Fibroblast of skin of left biceps (primary cell): Measurements from ENCODE around the gene MAPK11.

Experiments
- DNase-seq, 2 experiments: peaks; one replicate each; pipeline ENCODE4 v3.0.0-alpha.2; 2013; ENCODE audit warnings: low read depth in 2 of 2

The MAPK11 gene

DNA sequence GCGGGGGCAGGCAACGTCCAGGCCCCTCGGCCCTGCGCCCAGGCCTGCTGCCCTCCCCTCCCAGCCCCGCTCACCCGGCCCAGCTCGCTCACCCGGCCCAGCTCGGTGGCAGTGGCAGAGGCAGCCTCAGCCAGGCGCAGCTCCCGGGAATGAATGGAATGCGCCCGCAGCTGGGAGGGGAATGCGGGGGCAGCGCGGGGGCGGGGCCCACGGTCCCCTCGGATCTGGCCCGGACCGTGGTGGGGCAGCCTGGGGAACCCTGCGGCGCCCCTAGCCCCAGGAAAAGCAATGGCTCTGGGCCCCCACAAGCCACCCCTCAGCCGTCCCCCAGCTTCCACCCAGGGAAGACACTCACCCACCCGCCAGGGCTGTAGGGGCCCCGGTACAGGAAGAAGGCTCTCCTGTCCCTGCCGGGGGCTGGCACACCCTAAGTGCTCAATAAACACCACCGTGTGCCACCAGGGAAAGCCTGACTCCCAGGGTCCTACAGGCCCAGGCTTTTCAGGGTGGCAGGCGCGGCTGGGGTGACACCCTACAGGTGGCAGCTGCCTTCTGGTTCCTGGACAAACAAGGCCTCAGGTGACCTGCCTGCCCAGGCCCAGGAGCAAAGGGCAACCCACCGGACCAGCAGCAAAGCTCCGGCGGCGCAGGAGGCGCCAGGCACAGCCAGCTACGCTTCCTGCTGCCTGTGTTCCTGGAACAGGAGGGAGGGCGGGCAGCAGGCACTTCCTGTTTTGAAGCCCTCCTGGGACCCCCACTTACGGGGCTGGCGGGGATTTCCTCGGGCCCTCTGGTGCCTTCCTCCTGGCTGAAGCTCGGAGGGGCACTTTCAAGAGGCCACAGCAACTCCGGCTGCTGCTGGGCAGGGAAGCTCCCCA, 23.5 kb upstream of the MAPK11 start:
- DNase-seq = no peak

DNA sequence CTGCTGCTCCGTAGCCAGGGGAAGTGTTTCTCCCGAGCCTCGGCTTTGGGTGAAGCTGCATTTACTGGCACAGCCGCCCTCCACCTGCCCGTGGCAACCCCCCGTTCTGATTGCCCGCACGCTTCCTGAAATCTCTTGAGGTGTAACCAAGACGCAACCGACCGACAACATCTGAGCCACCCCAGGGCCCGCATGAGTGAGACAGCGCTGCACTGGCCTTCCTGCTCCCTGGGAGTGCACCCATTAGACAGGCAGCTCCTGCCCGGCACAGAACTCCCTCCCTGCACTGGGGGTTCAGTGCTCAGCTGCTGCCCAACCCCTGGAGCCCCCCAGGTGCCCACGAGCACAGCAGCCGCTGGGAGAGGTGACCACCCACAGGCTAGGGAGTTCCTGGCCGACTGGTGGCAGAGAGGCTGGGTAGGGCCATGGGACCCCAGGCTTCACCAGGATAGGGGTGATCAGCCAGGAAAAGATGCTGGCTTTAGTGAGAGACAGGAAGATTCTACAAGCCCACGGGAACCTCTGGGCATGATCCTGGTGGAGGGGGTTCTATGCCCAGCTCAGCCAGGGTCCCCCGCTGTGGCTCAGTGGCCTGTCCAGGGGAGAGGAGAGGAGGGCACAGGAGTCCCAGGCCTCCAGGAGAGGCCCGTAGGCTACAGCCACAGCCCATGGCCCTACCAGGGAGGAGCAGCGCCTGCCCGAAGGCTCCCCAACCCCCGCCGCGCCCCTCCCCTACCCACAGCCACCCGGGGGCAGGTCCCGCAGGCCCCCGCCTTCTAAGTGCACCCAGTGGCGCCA, 22.7 kb upstream of the MAPK11 start:
- DNase-seq = no peak

DNA sequence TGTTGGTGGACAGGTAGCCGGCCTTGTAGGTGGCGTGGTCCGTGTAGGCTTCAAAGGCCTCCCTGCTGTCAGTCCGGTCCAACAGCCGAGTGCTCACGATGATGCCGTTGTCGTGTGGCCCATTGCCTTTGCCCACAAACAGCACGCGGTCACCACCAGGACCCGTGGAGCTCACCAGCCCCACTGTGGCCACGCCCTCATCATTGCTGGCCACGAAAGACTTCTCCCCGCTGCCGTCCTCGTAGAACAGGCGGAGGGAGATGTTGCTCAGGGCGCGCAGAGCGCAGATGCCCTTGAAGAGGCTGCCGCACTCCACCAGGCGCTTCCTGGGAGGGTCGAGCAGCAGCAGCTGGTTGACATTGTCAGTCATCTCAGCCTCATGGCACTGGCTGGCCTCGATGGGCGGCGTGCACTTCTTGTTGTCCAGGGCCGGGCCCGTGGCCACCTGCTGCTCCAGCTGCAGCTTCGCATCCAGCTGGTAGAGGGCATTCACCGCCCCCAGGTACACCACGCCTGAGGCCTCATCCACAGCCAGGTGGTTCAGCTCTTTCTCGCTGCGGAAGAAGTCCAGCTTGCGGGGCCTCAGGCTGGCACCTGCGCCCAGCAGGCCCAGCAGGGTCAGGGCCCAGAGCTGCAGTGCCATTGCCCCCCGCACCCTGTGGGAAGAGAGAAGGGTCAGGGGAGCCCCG, 19.9 kb upstream of the MAPK11 start:
- no peak for DNase-seq

DNA sequence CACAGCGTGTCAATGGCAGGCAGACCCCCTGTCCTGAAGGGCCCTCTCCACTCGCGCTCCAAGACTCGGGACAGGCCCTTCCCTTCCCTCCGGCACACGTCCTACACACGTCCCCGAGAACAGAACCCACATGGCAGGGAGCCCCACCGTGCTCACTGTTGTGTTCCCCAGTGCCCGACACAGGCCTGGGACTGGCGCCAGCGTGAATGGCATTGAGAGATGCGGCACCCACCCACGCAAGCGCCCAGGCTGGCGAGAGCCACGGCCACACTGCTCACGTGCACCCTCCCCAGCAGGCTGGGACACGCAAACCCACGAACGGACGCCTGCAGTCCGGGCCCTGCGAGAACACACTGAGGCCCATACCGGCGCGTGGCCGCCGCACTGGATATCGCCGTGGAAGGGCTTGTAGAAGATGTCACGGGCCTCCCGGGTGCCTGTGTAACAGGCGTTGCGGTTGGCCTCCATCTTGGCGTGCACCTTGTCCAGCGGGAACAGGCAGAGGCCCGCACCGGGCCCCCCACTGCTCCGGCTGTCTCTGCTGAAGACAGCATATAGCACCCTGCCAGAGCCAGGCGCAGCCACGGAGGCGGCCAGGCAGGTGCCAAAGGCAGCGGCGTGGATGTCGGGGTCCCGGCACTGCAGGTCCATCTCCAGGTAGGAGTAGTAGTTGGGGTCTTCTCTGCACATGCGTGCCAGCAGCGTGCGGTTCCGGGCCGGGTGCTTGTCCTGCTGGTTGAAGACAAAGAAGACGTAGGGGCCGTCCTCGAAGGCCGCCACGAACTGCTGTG, 19.2 kb upstream of the MAPK11 start:
- no peak for DNase-seq

DNA sequence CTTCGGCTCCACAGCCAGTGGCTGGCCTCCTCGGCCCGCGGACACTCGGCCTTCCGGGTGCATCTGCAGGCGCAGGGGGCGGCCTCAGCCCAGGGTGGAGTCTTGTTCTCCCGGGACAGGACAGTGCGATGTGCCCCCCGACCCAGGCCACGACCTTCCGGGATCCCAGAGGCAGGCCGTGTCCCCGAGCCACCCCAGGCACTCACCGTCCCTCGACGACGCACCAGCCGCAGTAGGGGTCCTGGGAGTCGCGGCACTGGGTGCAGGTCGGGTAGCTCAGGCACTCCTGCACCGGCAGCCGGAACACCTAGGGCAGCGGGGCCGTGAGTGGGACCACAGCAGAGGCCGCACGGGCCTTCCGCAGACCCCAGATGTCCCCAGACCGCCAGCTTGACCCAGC, 17.6 kb upstream of the MAPK11 start:
- DNase-seq = no peak

DNA sequence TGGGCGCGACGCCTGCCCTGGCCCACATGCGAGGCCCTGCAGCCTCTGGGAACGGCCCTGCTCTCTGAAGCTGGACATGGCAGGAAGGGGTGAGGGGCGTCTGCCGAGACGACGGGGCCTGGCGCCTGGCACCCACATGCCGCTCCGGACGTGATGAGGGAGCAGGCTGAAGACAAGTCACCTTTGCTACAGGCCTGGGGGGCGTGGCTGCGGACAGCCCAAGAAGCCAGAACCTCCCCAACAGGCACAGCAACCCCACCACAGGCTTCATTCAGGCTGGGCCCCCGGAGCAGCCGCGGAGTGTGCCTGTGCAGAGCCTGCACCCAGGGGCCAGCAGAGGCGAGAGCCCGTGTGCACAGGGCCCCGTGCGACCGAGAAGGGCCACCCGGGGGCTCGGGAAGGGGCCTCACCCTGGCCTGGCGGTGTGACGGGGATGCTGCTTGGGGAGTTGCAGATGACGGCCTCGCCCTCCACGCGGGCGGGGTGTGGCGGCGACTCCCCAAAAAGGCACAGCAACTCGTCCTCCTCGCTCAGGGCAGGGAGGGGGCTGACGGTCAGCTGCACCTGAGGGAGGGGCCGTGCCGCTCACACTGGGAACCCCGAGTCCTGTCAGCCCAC, 16.6 kb upstream of the MAPK11 start:
- DNase-seq = no peak

DNA sequence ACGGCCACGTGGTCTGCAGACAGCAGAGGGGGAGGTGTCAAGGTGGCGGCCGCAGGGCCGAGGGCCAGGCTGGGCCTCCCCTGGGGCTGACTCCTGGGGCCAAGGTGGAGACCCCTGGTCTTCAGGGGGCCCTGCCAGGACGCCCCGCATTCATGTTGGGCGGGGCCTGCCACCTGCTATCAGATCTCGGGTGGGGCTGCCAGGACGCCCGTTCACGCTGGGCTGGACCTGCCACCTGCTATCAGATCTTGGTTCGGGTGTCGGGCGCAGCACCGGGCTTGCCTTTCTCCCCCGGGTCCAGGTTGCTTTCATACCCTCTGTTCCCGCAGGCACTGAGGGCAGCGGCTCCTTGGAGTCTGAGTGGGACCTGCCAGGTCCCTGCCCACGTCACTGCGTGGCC, 16.1 kb upstream of the MAPK11 start:
- no peak for DNase-seq

DNA sequence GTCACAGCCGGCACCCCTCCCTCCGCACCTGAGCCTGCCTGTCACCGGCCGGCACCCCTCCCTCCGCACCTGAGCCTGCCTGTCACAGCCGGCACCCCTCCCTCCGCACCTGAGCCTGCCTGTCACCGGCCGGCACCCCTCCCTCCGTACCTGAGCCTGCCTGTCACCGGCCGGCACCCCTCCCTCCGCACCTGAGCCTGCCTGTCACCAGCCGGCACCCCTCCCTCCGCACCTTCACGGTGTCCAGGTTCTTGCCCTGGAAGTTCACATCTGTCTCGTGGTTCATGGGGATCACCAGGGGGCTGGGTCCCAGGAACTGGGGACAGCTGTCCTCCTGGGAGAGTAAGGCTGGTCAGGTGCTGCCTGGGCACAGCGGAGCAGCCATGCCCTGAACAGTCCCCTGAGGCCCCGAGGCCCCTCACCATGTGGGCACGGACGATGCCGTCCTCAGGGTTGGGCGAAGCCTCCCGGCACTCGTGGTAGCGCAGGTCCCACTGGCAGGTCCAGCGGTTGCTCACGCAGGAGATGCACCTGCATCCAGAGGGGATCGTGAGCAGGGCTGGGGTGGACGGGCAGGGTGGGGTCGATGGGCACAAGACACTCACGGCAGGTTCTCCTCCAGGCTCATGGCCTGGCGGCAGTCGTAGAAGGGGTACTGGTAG, 15.5 kb upstream of the MAPK11 start:
- DNase-seq = no peak

DNA sequence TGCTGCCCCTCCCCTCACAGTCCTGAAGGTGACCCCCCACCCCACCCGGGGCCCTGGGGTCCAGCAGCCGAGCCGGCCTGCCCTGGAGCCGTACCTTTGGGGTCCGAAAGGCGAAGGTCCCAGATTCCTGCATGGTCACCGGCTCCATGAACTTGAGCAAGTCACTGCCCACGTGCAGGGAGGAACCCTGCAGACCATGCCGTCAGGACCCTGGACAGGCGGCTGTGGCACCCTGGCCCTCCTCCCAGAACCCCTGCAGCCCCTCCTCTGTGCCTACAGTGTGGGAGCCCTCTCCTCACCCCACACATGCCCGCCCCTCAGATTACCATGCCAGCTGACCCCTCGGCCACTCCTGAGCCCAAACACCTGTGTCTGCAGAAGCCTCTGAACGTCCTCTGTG, 14.3 kb upstream of the MAPK11 start:
- no peak for DNase-seq

DNA sequence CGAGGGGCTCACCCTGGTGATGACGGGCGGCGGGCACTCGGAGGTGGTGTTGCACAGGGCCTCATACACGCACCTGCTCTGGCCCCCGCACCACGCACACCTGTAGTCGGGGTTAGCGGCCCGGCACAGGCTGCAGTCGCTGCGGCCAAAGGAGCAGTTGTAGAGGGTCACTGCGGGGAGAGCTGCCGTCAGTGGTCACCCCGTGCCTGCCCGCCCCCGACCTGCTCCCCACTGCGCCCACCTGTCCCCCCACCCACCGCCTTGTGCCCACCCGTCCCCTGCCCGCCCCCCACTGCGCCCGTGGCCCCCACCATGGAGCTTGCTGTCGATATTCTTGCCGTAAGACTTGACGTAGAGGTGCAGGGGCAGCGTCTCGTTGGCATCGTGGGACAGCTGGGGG, 13.6 kb upstream of the MAPK11 start:
- no peak for DNase-seq

DNA sequence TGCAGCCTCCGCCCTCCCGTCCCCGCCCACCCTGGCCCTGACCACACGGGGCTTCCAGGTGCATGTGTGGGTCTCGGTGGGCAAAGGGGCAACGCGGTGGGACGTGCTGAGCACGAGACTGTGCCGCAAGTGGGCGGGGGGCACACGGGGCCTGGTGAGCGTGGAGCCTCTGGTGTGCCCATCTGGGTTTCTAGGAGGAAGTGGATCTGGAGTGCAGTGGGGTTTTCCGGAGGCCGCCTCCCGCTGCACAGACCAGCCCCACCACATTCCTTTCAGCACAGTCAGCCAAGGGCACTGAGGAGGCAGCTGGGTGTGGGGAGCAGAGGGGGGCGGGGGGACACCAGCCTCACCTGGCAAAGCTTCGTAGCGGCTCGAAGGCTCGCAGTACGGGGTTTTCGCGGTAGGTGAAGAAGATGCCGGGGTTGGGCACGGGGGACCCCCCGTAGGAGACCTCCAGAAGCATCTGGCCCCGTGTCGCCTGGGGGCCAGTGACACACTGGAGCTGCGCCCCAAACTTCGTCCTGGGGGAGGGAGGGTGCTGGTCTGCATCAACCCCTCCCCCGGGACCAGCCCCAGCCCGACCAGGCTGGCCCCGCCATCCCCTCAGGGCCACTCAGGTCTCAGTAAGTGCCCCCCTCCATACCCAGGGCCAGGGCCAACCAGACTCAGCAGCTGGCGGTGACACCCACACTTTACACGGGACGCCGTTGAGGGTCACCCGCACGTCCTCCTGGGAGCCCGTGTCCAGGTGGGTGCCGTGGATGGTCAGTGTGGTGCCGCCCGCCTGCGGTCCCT, 12.4 kb upstream of the MAPK11 start:
- no peak for DNase-seq

DNA sequence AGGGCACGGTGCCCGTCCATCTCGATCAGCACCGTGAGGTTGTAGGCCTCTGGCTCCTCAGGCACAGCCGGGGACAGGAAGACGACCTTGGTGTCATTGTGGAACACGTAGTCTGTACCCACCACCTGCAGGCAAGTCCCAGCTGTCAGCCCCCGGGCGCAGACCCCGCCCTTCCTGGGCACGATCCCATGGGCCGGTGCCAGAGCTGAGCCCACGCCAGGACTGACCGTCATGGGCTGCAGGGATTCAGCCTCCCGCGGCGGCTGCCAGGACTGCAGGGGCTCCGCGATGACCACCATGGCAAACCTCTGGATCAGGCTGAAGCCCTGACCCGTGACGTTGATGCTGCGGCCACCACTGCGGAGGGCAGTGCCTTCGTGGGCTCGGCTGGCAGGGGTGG, 11.8 kb upstream of the MAPK11 start:
- DNase-seq = no peak

DNA sequence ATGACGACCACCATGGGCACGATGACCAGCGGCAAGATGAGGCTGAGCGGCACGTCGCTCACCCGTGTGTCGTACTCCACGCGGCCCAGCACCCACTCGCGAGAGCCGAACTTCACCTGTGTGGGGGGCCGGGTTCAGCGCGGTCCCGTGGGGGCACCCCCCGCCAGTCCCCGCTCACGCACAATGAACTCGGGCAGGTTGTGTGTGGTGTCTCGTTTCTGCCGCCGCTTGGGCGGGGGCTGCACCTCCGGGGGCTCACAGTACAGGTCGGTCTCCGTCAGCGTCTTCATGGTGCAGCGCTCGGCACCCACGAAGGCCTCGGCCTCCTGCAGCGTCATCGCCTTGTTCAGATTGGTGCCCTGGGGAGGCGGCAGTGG, 11.2 kb upstream of the MAPK11 start:
- no peak for DNase-seq

DNA sequence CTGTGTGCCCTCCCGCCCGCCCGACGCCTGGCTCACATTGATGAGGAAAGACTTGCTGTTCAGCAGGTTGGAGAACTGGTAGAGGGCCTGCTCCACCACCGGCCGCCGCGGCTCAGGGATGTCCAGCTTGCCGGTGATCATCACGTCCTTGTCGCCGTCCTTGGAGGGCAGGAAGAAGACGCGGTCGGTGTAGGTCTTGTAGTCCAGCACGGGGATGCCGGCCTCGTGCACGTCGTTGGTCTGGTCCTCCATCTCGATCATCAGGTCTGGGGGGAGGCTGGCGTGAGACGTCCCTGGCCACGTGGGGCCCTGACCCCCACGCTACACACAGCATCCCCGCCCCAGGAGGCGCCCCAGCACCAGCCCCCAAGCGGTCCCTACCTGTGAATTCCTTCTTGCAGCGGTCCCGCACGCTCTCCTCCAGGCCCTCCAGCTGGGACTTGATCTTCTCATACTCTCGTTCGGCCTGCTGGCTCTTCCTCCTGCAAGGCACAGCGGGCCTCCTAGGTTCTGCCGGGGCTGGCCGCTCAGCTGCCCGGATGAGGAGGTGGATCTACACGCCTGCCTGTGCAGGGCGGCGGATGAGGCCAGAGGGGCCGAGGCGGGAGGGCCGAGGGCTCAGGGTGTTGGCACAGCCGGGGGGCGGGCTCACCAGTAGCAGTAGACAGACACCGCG, 10.7 kb upstream of the MAPK11 start:
- DNase-seq = no peak

DNA sequence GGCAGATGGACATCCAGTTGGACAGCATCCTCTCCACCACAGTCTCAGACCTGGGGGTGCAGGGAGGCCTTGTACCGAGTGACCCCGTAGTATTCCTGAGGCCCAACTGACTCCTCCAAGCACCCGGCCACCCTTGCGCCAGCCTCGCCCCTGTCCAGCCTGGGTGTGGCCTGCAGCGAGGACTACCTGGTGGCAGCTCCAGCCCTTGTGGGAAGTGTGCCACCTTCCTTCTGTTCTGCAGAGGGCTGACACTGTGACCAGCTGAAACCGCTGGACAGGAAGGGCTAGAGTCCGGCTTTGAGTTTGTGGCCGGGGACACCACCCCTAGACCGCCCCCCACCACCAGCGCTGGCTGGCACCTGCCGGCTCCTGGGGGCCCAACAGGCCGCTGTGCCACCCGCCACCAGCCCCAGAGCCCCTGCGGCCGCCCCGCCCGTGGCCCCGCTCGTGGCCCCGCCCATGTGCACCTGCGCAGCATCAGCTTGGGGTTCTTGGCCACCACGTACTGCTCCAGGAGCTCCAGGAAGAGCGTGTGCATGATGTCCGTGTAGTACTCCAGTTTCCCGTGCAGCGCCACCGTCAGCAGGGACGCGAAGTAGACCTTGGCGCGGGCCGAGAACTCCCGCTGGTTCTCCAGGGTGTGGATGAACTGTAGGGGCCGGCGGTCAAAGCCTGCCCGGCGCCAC, 10.0 kb upstream of the MAPK11 start:
- no peak for DNase-seq

DNA sequence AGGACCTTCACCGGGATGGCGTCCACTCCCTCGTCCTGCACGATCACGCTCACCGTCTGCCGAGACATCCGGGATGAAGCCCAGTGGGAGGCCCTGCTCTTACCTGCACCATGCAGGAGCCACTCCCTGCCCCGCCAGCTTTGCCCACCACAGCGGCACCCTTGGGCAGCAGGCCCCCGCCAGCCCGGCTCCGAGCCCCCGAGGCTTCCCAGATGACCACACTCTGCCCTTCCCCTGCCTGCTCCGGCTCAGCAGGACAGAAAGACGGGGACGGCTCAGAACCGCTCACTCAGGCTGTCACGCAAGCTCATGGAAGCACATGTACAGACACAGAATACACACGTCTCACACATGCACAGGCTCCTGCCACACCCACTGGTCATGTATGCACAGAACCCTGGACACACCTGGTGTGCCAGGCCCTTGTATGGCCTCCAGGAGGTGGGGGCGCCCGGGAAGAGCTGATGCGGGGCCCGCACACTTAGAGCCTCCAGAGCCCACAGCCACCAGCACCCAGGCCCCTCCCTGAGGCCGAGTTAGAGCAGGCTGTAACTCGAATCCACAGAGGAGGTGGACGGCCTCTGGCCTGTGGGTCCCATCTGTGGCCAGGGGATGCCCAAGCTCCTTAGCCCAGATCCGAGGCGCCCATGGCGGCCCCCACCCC, 8.9 kb upstream of the MAPK11 start:
- DNase-seq = no peak

DNA sequence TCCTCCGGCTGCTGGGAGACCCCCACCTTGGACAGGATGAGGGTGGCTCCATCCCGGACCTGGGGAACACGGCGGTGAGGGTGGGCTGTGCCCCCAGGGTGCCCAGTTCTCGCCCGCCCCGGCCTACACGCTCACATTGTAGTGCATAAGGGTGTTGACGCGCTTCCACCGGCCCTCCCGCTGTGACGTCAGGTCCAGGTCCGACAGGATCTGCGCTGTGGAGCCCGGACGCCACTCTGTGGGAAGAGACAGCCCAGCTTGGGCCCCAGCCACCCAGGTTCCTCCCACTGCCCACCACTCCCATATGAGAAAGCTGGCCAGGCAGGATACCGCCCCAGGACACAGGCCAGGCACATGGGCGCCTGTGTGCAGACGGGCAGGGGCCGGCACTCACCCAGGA, 8.3 kb upstream of the MAPK11 start:
- DNase-seq = no peak

DNA sequence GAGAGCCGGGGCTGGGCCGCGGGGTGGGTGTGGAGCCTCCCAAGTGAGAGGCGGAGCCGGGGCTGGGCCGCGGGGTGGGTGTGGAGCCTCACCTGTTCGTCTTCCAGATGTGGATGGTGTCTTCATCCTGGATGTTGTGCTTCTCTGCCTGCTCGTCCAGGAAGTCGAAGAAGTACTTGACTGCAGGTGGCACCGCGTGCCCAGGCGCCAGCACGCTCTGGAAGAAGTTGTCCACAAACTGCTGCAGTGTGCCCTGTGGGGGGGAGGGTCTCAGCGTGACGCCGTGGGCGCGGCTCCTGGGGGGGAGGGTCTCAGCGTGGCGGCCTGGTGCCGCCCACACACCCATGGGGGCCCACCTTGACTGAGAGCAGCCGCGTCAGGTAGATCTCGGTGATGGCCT, 7.6 kb upstream of the MAPK11 start:
- no peak for DNase-seq
